H9 (cell line): ENCODE data around the gene MAP3K8. TPM values are rescaled to one million over a fixed set of nuclear protein-coding genes. Genes with fewer than 3 reads are reported as not detected.

ENCODE experiments used
- DNase-seq: peaks from one replicate; pipeline ENCODE4 v3.0.0-alpha.2; 2017
- H2AFZ ChIP-seq: one replicate; pipeline ENCODE4 v1.6.1; 2013; ENCODE audit warnings: mild to moderate bottlenecking, low read length, control low read depth, moderate library complexity
- H2AK5ac ChIP-seq: 2 replicates; pipeline ENCODE4 v1.6.1; 2013; ENCODE audit warnings: low read length, control low read depth, mixed read lengths; ENCODE audit not compliant: insufficient read length
- H2BK120ac ChIP-seq: one replicate; pipeline ENCODE4 v1.6.1; 2013; ENCODE audit warnings: low read depth, mild to moderate bottlenecking, low read length, control low read depth, inconsistent platforms; ENCODE audit not compliant: poor library complexity, severe bottlenecking
- H2BK12ac ChIP-seq: 2 replicates; pipeline ENCODE4 v1.6.1; 2013; ENCODE audit warnings: low read length, control low read depth, mixed read lengths, low read depth; ENCODE audit not compliant: insufficient read length
- H2BK15ac ChIP-seq: 2 replicates; pipeline ENCODE4 v1.6.1; 2013; ENCODE audit warnings: low read depth, low read length, control low read depth
- H2BK20ac ChIP-seq: one replicate; pipeline ENCODE4 v1.6.1; 2013; ENCODE audit warnings: low read depth, mild to moderate bottlenecking, low read length, control low read depth, inconsistent platforms; ENCODE audit not compliant: poor library complexity, severe bottlenecking
- H2BK5ac ChIP-seq: 2 replicates; pipeline ENCODE4 v1.6.1; 2013; ENCODE audit warnings: low read length, control low read depth, mixed read lengths; ENCODE audit not compliant: insufficient read length
- H3K14ac ChIP-seq: 2 replicates; pipeline ENCODE4 v1.6.1; 2013; ENCODE audit warnings: low read length, control low read depth; ENCODE audit not compliant: insufficient read depth
- H3K18ac ChIP-seq: 2 replicates; pipeline ENCODE4 v1.6.1; 2013; ENCODE audit warnings: low read depth, mild to moderate bottlenecking, mixed read lengths, low read length, control low read depth; ENCODE audit not compliant: insufficient read length
- H3K23ac ChIP-seq: 2 replicates; pipeline ENCODE4 v1.6.1; 2013; ENCODE audit warnings: low read length, control low read depth, mixed read lengths, low read depth; ENCODE audit not compliant: insufficient read length
- H3K23me2 ChIP-seq: 2 replicates; pipeline ENCODE4 v1.6.1; 2013; ENCODE audit warnings: low read depth, mild to moderate bottlenecking, mixed read lengths, low read length, control low read depth; ENCODE audit not compliant: insufficient read length, poor library complexity, severe bottlenecking
- H3K27ac ChIP-seq: 2 replicates; pipeline ENCODE4 v1.5.1; 2013; ENCODE audit warnings: low read length, control low read depth, mixed read lengths, low read depth; ENCODE audit not compliant: insufficient read length
- H3K27me3 ChIP-seq: 2 replicates; pipeline ENCODE4 v1.6.1; 2013; ENCODE audit warnings: low read length, control low read depth, inconsistent platforms; ENCODE audit not compliant: insufficient read depth
- H3K4ac ChIP-seq: 2 replicates; pipeline ENCODE4 v1.6.1; 2013; ENCODE audit warnings: low read depth, mild to moderate bottlenecking, control low read depth, inconsistent platforms, low read length, moderate library complexity
- H3K4me1 ChIP-seq: 2 replicates; pipeline ENCODE4 v1.6.1; 2013; ENCODE audit warnings: low read length, control low read depth, inconsistent platforms; ENCODE audit not compliant: insufficient read depth
- H3K4me2 ChIP-seq: 2 replicates; pipeline ENCODE4 v1.6.1; 2013; ENCODE audit warnings: low read length, control low read depth, mixed read lengths; ENCODE audit not compliant: insufficient read length, insufficient read depth
- H3K56ac ChIP-seq: 2 replicates; pipeline ENCODE4 v1.6.1; 2013; ENCODE audit warnings: low read depth, mild to moderate bottlenecking, mixed read lengths, low read length, control low read depth; ENCODE audit not compliant: insufficient read length
- H3K79me1 ChIP-seq: 2 replicates; pipeline ENCODE4 v1.6.1; 2013; ENCODE audit warnings: low read depth, mild to moderate bottlenecking, moderate library complexity, low read length, control low read depth, inconsistent platforms; ENCODE audit not compliant: insufficient read depth, poor library complexity, severe bottlenecking
- H3K79me2 ChIP-seq: 2 replicates; pipeline ENCODE4 v1.6.1; 2013; ENCODE audit warnings: low read length, control low read depth, inconsistent platforms; ENCODE audit not compliant: insufficient read depth
- H3K9ac ChIP-seq: 2 replicates; pipeline ENCODE4 v1.6.1; 2013; ENCODE audit warnings: low read length, control low read depth, mixed read lengths; ENCODE audit not compliant: insufficient read length; ENCODE audit errors: extremely low read depth
- H3K9me3 ChIP-seq: one replicate; pipeline ENCODE4 v1.6.1; 2013; ENCODE audit warnings: low read depth, low read length, inconsistent platforms; ENCODE audit not compliant: control insufficient read depth
- H3T11ph ChIP-seq: one replicate; pipeline ENCODE4 v1.6.1; 2013; ENCODE audit warnings: mild to moderate bottlenecking, low read length, control low read depth, inconsistent platforms
- H4K20me1 ChIP-seq: one replicate; pipeline ENCODE4 v1.6.1; 2013; ENCODE audit not compliant: control insufficient read depth, insufficient read length, insufficient read depth
- H4K5ac ChIP-seq: 2 replicates; pipeline ENCODE4 v1.6.1; 2013; ENCODE audit warnings: low read depth, mild to moderate bottlenecking, mixed read lengths, low read length, control low read depth; ENCODE audit not compliant: insufficient read length
- H4K8ac ChIP-seq: replicated peaks from 2 replicates; pipeline ENCODE4 v1.6.1; 2013; ENCODE audit warnings: low read length, control low read depth, mixed read lengths, low read depth; ENCODE audit not compliant: insufficient read length
- H4K91ac ChIP-seq: 2 replicates; pipeline ENCODE4 v1.6.1; 2013; ENCODE audit warnings: low read depth, mild to moderate bottlenecking, moderate library complexity, mixed read lengths, low read length, control low read depth; ENCODE audit not compliant: insufficient read length
- H3K27ac Mint-ChIP-seq, 3 experiments: 2 replicates in 2 of 3; 3 replicates in 1 of 3; pipeline ENCODE4 v1.8.0; 2020 to 2021; ENCODE audit warnings: mixed read lengths in 3 of 3, mild to moderate bottlenecking in 1 of 3, moderate library complexity in 1 of 3
- H3K27me3 Mint-ChIP-seq: 2 replicates; pipeline ENCODE4 v1.8.0; 2021; ENCODE audit warnings: low read depth, mild to moderate bottlenecking, moderate library complexity, mixed read lengths
- H3K36me3 Mint-ChIP-seq, 3 experiments: 2 replicates in 2 of 3; 3 replicates in 1 of 3; pipeline ENCODE4 v1.8.0; 2020 to 2021; ENCODE audit warnings: low read depth in 3 of 3, mixed read lengths in 3 of 3; ENCODE audit not compliant: insufficient read depth in 1 of 3
- H3K4me1 Mint-ChIP-seq, 2 experiments: 2 replicates each; pipeline ENCODE4 v1.8.0; 2020; ENCODE audit warnings: mixed read lengths in 2 of 2
- H3K4me3 Mint-ChIP-seq, 2 experiments: 2 replicates in 1 of 2; 3 replicates in 1 of 2; pipeline ENCODE4 v1.8.0; 2020 to 2021; ENCODE audit warnings: mild to moderate bottlenecking in 2 of 2, mixed read lengths in 2 of 2, moderate library complexity in 1 of 2
- H3K9me3 Mint-ChIP-seq, 2 experiments: 2 replicates in 1 of 2; 3 replicates in 1 of 2; pipeline ENCODE4 v1.8.0; 2020; ENCODE audit warnings: mild to moderate bottlenecking in 2 of 2, mixed read lengths in 2 of 2, moderate library complexity in 1 of 2
- WGBS: extraction: QIAGEN DNeasy Blood & Tissue Kit; methylation state at CpG from one replicate; pipeline ENCODE4 v1.1.7; 2013; ENCODE audit warnings: missing lambda C conversion rate, low lambda C conversion rate, mixed read lengths; ENCODE audit not compliant: insufficient read length; ENCODE audit errors: extremely low coverage; 5-methylcytosine and 5-hydroxymethylcytosine counted together
- total RNA-seq: library from RNA; stranded (reverse); gene quantifications from 2 replicates; pipeline ENCODE4 v1.2.1, GENCODE V29; 2021
- TF ChIP-seq, protein P1 (sequence below): fragments of 200-600 bp; sonication (generic); conservative IDR thresholded peaks from 3 replicates; pipeline ENCODE4 v1.8.0; 2021; ENCODE audit warnings: antibody characterized with exemption, mild to moderate bottlenecking

The MAP3K8 gene
- total RNA-seq, 1 experiment from 2014 or later, result 3.5 TPM

GRCh38 chr10:30456266-30456665 is 22.3 kb downstream of the MAP3K8 start:
- Histone ChIP-seq H4K8ac (no peak overlapping the region), H3K18ac (no peak overlapping the region), H3K79me1 (no peaks in the 10 kb centered on the region), H3K4ac (no peak overlapping the region), H2BK5ac (no peak overlapping the region), H3K9ac (no peak overlapping the region), H2BK120ac (no peak overlapping the region), H2AFZ (no peak overlapping the region), H3K9me3 (no peaks in the 10 kb centered on the region), H3K79me2 (no peaks in the 10 kb centered on the region), H3K23me2 (no peaks in the 10 kb centered on the region), H3K14ac (no peak overlapping the region), H3K56ac (no peak overlapping the region), H4K5ac (no peak overlapping the region), H2AK5ac (no peak overlapping the region), H2BK20ac (no peak overlapping the region), H3K27ac (no peak overlapping the region), H3T11ph (no peak overlapping the region), H3K4me2 (no peak overlapping the region), H4K91ac (no peak overlapping the region), H3K23ac (no peak overlapping the region), H2BK15ac (no peak overlapping the region), H4K20me1 (no peaks in the 10 kb centered on the region), H3K27me3 (no peaks in the 10 kb centered on the region), H3K4me1 (peaks cover 7% of the 10 kb centered on the region; the same call in 1 of the 2 replicates), H2BK12ac (no peak overlapping the region)
- Mint-ChIP-seq H3K27me3 (no peaks in the 10 kb centered on the region), H3K36me3 (peaks cover 2 to 12% (median 9%) of the 10 kb centered on the region in 3 experiments; a peak in 6 of 7 replicates), H3K27ac (peak overlapping the region in 2 of 3 experiments; percentile 70 to 83; a peak in 3 of 7 replicates), H3K9me3 (no peaks in the 10 kb centered on the region), H3K4me3 (no peak overlapping the region; a peak in 1 of 5 replicates), H3K4me1 (peaks cover 21 to 24% of the 10 kb centered on the region in 2 experiments)
- DNase-seq, result no peak
- WGBS, result no CpG with 5 or more reads among the region's 4 CpGs
- TF ChIP-seq, protein P1, sequence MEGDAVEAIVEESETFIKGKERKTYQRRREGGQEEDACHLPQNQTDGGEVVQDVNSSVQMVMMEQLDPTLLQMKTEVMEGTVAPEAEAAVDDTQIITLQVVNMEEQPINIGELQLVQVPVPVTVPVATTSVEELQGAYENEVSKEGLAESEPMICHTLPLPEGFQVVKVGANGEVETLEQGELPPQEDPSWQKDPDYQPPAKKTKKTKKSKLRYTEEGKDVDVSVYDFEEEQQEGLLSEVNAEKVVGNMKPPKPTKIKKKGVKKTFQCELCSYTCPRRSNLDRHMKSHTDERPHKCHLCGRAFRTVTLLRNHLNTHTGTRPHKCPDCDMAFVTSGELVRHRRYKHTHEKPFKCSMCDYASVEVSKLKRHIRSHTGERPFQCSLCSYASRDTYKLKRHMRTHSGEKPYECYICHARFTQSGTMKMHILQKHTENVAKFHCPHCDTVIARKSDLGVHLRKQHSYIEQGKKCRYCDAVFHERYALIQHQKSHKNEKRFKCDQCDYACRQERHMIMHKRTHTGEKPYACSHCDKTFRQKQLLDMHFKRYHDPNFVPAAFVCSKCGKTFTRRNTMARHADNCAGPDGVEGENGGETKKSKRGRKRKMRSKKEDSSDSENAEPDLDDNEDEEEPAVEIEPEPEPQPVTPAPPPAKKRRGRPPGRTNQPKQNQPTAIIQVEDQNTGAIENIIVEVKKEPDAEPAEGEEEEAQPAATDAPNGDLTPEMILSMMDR, result no peak
